Measurements from ENCODE around the gene SNX25. TPM values are rescaled to one million over a fixed set of nuclear protein-coding genes. Genes with fewer than 3 reads are reported as not detected.
"Not testable (repeated sequence)": the region's sequence is repeated elsewhere in the genome, so short reads cannot be mapped to it uniquely, and the experiment has no call there.

Gene SNX25
- total RNA-seq, 1 experiment from 2014 or later, result 50.5 TPM

DNA sequence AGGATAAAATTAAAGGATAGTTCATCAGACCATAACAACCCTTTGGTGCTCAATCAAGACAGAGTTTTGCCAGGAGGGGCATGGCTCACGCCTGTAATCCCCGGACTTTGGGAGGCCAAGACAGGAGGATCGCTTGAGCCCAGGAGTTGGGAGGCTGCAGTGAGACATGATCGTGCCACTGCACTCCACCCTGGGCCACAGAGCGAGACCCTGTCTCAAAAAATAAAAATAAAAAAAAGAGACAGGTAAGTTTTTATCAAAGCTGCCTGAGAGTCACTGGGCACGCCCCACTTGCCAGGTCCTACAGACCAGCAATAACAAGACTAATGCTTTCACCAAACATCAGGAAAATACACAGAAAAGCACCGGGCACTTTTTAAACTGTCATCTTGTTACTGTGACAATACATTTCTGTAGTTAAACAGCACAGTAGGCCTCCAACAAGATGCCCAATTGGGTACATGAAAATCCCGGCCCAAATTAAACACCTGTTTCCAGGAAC is 6.4 kb upstream of the SNX25 start:
- Histone ChIP-seq H3K9ac (ENCODE audit: low read length) (peak overlapping the region; percentile 80), H3K4me1 (ENCODE audit: low read length) (peaks cover 38% of the 10 kb centered on the region), H3K9me3 (ENCODE audit: low read length) (no peaks in the 10 kb centered on the region), H2AFZ (ENCODE audit: low read length) (no peak overlapping the region), H3K27me3 (ENCODE audit: low read length) (no peaks in the 10 kb centered on the region), H3K9me2 (replicated peaks; ENCODE audit: insufficient read depth, low read length) (no peaks in the 10 kb centered on the region), H4K20me1 (ENCODE audit: insufficient read depth, low read depth, low read length) (no peaks in the 10 kb centered on the region), H3K27ac (ENCODE audit: low read length) (peak overlapping the region; percentile 72), H3K4me3 (ENCODE audit: low read length) (peak overlapping the region; percentile 79), H3K36me3 (ENCODE audit: insufficient read depth, low read length) (no peaks in the 10 kb centered on the region), H3K4me2 (ENCODE audit: low read depth, low read length, poor library complexity, severe bottlenecking) (peak overlapping the region; percentile 86), H3K79me2 (ENCODE audit: low read length) (peaks cover 63% of the 10 kb centered on the region)
- DNase-seq, result no peak

DNA sequence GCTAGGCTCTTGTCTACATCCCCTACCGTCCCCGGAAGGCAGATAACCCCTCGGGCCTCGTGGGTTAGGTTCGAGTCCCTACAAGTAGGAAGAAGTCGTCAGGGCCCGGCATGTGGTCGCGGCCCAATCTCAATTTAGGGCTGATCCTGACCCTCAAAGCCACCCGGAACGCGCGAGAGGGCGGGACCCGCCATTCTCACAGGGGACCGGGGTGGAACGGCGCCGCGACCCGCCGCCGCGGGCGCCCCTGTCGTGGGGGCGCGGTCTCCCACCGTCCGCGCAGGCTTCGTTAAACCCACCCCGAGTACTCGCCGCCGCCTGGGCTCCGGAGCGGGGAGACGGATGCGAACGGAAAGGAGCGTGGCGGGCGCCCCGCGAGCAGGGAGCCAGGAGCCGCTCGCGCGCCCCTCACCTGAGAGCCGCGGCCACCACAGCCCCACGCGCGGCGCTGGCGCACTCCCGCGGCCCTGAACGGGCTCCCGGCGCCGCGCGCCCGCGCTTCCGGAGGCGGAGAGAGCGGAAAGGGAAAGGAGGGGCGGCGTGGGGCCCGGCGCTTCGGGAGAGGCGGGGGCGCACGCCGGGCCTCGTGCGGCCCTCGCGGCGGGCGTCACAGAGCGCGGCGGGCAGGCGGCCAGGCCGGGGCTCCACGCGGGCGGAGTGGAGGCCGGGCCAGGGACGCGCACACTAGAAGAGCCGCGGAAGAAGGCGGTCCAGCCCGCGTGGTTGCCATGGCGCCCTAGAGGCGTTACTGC is 5.7 kb upstream of the SNX25 start, which contains the start of gene CFAP97:
Gene CFAP97, minus strand, starts transcription at position 515 of the 752 bp plus-strand sequence. CDS start 12,804 bp downstream, outside the sequence.
- Histone ChIP-seq H3K9me2 (replicated peaks; ENCODE audit: insufficient read depth, low read length) (no peaks in the 10 kb centered on the region), H3K4me3 (ENCODE audit: low read length) (peak within 1 kb of the TSS; percentile 79), H3K36me3 (ENCODE audit: insufficient read depth, low read length) (no peaks in the 10 kb centered on the region), H2AFZ (ENCODE audit: low read length) (peak within 1 kb of the TSS; percentile 36; the same call in 1 of the 2 replicates), H3K4me2 (ENCODE audit: low read depth, low read length, poor library complexity, severe bottlenecking) (peak within 1 kb of the TSS; percentile 94), H3K9ac (ENCODE audit: low read length) (peak within 1 kb of the TSS; percentile 80), H3K9me3 (ENCODE audit: low read length) (no peaks in the 10 kb centered on the region), H3K4me1 (ENCODE audit: low read length) (peaks cover 40% of the 10 kb centered on the region), H3K27ac (ENCODE audit: low read length) (peak within 1 kb of the TSS; percentile 79), H3K79me2 (ENCODE audit: low read length) (peaks cover 62% of the 10 kb centered on the region), H3K27me3 (ENCODE audit: low read length) (no peaks in the 10 kb centered on the region), H4K20me1 (ENCODE audit: insufficient read depth, low read depth, low read length) (no peaks in the 10 kb centered on the region)
- peak; percentile 89 for DNase-seq

DNA sequence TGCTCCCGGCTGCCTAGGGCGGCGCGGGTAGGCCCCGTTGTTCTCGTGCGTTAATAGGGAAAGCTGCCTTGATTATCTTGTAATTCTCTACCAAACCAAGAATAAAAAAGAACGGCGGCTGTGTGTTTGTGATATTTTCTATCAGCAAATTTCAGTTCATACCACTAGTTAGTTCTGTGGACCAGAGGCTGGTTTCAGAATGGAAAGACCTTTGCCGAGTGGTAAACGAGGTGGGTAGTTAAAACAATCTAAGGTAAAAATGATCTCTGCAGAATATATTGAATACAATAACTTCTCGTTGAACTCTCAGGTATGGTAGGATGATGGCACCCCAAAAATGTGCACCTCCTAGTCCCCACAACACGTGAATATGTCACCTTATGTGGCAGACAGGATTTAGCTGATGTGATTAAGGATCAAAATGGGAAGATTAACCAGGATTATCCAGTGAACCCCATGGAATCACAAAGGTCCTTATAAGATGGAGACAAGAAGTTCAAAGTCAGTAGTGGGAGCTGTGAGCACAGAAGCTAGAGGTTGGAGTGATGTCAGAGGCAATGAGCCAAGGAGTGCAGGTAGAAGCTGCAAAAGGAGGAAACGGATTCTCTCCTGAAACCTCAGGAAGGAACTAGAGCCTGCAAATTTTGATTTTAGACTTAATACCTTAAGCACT is 5.0 kb upstream of the SNX25 start:
- Histone ChIP-seq H3K4me1 (ENCODE audit: low read length) (peaks cover 42% of the 10 kb centered on the region), H3K27ac (ENCODE audit: low read length) (peak overlapping the region; percentile 79)

DNA sequence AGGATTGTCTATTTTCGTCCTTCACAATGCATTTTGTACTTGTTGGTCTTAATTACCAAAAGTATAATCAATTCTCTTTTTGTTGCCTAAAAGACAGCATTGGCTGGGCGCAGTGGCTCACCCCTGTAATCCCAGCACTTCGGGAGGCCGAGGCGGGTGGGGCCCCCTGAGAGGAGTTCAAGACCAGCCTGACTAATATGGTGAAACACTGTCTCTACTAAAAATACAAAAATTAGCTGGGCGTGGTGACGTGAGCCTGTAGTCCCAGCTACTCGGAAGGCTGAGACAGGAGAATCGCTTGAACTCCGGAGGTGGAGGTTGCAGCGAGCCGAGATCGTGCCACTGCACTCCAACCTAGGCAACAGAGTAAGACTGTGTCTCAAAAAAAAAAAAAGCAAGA is 4.3 kb upstream of the SNX25 start:
- DNase-seq, result peak; percentile 45
- H3K9me3 ChIP-seq (ENCODE audit: low read length); H3K36me3 ChIP-seq (ENCODE audit: insufficient read depth, low read length); H3K9me2 ChIP-seq (replicated peaks; ENCODE audit: insufficient read depth, low read length); H3K27me3 ChIP-seq (ENCODE audit: low read length); H4K20me1 ChIP-seq (ENCODE audit: insufficient read depth, low read depth, low read length): not testable (repeated sequence)
- peaks cover 52% of the 10 kb centered on the region for H3K79me2 ChIP-seq (ENCODE audit: low read length)
- peak overlapping the region; percentile 2; the same call in 1 of the 2 replicates for H2AFZ ChIP-seq (ENCODE audit: low read length)
- peak overlapping the region; percentile 80 for H3K9ac ChIP-seq (ENCODE audit: low read length)
- peak overlapping the region; percentile 94 for H3K4me2 ChIP-seq (ENCODE audit: low read depth, low read length, poor library complexity, severe bottlenecking)
- peaks cover 42% of the 10 kb centered on the region for H3K4me1 ChIP-seq (ENCODE audit: low read length)
- H3K27ac ChIP-seq (ENCODE audit: low read length), result peak overlapping the region; percentile 79
- peak overlapping the region; percentile 79 for H3K4me3 ChIP-seq (ENCODE audit: low read length)

More for the DNA sequence above, 5.0 kb upstream of the SNX25 start:
- Histone ChIP-seq H3K9ac (ENCODE audit: low read length) (peak overlapping the region; percentile 80), H3K9me3 (ENCODE audit: low read length) (no peaks in the 10 kb centered on the region), H3K36me3 (ENCODE audit: insufficient read depth, low read length) (no peaks in the 10 kb centered on the region), H3K4me3 (ENCODE audit: low read length) (peak overlapping the region; percentile 79), H4K20me1 (ENCODE audit: insufficient read depth, low read depth, low read length) (no peaks in the 10 kb centered on the region), H3K27me3 (ENCODE audit: low read length) (no peaks in the 10 kb centered on the region), H2AFZ (ENCODE audit: low read length) (peak overlapping the region; percentile 36; the same call in 1 of the 2 replicates), H3K4me2 (ENCODE audit: low read depth, low read length, poor library complexity, severe bottlenecking) (peak overlapping the region; percentile 94), H3K79me2 (ENCODE audit: low read length) (peaks cover 57% of the 10 kb centered on the region), H3K9me2 (replicated peaks; ENCODE audit: insufficient read depth, low read length) (no peaks in the 10 kb centered on the region)
- DNase-seq, result peak; percentile 75

DNA sequence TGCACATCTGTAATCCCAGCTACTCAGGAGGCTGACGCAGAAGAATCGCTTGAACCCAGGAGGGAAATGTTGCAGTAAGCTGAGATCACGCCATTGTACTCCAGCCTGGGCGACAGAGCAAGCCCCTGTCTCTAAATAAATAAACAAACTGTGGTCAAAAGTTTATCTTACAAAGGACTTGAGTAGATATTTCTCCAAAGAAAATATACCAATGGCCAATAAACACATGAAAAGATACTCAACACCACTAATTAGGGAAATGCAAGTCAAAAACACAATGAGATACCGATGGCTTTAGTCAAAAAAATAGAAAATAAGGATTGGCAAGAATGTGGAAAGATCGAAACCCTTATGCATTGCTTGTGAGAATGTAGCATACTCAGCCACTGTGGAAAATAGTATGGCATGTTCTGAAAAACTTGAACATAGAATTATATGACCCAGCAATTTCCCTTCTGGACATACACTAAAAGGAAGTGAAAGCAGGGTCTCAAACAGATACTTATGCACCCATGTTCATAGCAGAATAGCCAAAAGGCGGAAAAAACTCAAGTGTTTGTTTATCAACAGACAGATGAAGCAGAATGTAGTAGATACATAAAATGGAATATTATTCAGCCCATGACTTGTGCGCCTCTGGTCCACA is 3.6 kb upstream of the SNX25 start:
- Histone ChIP-seq H4K20me1 (ENCODE audit: insufficient read depth, low read depth, low read length) (no peaks in the 10 kb centered on the region), H3K36me3 (ENCODE audit: insufficient read depth, low read length) (no peaks in the 10 kb centered on the region), H3K4me3 (ENCODE audit: low read length) (peak overlapping the region; percentile 79; the same call in 1 of the 2 replicates), H3K4me1 (ENCODE audit: low read length) (peaks cover 42% of the 10 kb centered on the region), H3K9me2 (replicated peaks; ENCODE audit: insufficient read depth, low read length) (no peaks in the 10 kb centered on the region), H3K9me3 (ENCODE audit: low read length) (no peaks in the 10 kb centered on the region), H3K79me2 (ENCODE audit: low read length) (peaks cover 50% of the 10 kb centered on the region), H2AFZ (ENCODE audit: low read length) (no peak overlapping the region), H3K27me3 (ENCODE audit: low read length) (no peaks in the 10 kb centered on the region), H3K4me2 (ENCODE audit: low read depth, low read length, poor library complexity, severe bottlenecking) (peak overlapping the region; percentile 94), H3K27ac (ENCODE audit: low read length) (no peak overlapping the region; the same call in 1 of the 2 replicates), H3K9ac (ENCODE audit: low read length) (0 out of 2 replicates have a peak overlapping the region, but pooled peaks have one; percentile 80)
- DNase-seq, result peak; percentile 59

DNA sequence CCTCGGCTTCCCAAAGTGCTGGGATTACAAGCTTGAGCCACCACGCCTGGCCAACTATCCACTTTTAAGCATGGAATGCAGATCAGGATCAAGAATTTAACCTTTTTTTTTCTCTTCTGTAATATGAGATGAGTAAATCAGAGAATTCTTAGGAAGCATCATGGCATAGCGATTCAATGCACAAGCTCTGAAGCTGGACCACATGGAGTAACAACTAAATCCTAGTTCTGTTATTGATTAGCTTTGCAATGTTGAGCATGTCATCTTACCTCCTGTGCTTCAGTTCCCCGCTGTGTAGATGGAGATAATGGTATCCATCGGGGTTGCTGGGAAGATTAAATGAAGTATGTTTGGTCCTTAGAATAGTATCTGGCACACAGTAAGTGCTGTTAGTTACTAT is 1.9 kb upstream of the SNX25 start:
- Histone ChIP-seq H3K9me2 (replicated peaks; ENCODE audit: insufficient read depth, low read length) (no peaks in the 10 kb centered on the region), H2AFZ (ENCODE audit: low read length) (no peak overlapping the region), H3K27ac (ENCODE audit: low read length) (no peak overlapping the region), H3K9me3 (ENCODE audit: low read length) (no peaks in the 10 kb centered on the region), H3K4me3 (ENCODE audit: low read length) (no peak overlapping the region), H3K9ac (ENCODE audit: low read length) (no peak overlapping the region), H3K36me3 (ENCODE audit: insufficient read depth, low read length) (no peaks in the 10 kb centered on the region), H3K27me3 (ENCODE audit: low read length) (no peaks in the 10 kb centered on the region), H4K20me1 (ENCODE audit: insufficient read depth, low read depth, low read length) (no peaks in the 10 kb centered on the region), H3K4me1 (ENCODE audit: low read length) (peaks cover 43% of the 10 kb centered on the region), H3K79me2 (ENCODE audit: low read length) (peaks cover 49% of the 10 kb centered on the region), H3K4me2 (ENCODE audit: low read depth, low read length, poor library complexity, severe bottlenecking) (no peak overlapping the region)
- no peak for DNase-seq

DNA sequence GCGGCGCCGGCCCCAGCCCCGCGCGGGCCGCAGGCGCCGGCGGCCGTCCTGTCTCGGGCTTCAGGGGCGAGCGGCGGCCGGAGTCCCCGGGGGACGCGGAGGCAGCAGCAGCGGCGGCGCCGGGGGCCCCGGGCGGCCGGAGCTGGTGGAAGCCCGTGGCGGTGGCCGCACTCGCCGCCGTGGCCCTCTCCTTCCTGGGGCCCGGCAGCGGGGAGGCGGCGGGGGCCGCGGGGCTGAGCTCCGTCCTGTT is 379 bp downstream of the SNX25 start:
- Histone ChIP-seq H3K4me1 (ENCODE audit: low read length) (peaks cover 55% of the 10 kb centered on the region), H3K79me2 (ENCODE audit: low read length) (peaks cover 53% of the 10 kb centered on the region), H3K4me3 (ENCODE audit: low read length) (peak overlapping the region; percentile 84; the same call in 1 of the 2 replicates), H3K4me2 (ENCODE audit: low read depth, low read length, poor library complexity, severe bottlenecking) (peak overlapping the region; percentile 70), H3K9ac (ENCODE audit: low read length) (peak overlapping the region; percentile 80)
- not testable (repeated sequence) for DNase-seq; H3K27ac ChIP-seq (ENCODE audit: low read length); H2AFZ ChIP-seq (ENCODE audit: low read length); H3K27me3 ChIP-seq (ENCODE audit: low read length); H3K9me3 ChIP-seq (ENCODE audit: low read length); H3K9me2 ChIP-seq (replicated peaks; ENCODE audit: insufficient read depth, low read length); H3K36me3 ChIP-seq (ENCODE audit: insufficient read depth, low read length); H4K20me1 ChIP-seq (ENCODE audit: insufficient read depth, low read depth, low read length)

Data from Karpas-422 (cell line).